H1 (cell line): ENCODE data around the gene CELF4. TPM values are rescaled to one million over a fixed set of nuclear protein-coding genes. Genes with fewer than 3 reads are reported as not detected.

Experiments used
- CTCF ChIA-PET: fragments of 300-600 bp; sonication (Branson Sonifier 250); formaldehyde crosslinking; loops from one replicate; lab custom pipeline; 2021; ENCODE audit not compliant: partially characterized antibody; lab: Charles Lee
- POLR2A ChIA-PET: fragments of 300-600 bp; sonication (Branson Sonifier 250); formaldehyde crosslinking; loops from one replicate; lab custom pipeline; 2021; ENCODE audit warnings: inconsistent platforms; ENCODE audit not compliant: partially characterized antibody; lab: Charles Lee
- DNase-seq, 2 experiments: peaks; one replicate each; pipeline versions ENCODE4 v3.0.0 to v3.0.0-alpha.2; 2010 to 2022; ENCODE audit warnings: low spot score in 2 of 2, low read depth in 1 of 2, mixed read lengths in 1 of 2
- FAIRE-seq: peaks from 2 replicates; lab custom pipeline; 2011; peaks lifted over from hg19 to GRCh38; lab: Jason Lieb, UNC
- H2AFZ ChIP-seq: 2 replicates; pipeline ENCODE4 v1.8.1; 2012; ENCODE audit warnings: low read length, inconsistent platforms
- H2AK5ac ChIP-seq: 2 replicates; pipeline ENCODE4 v1.6.1; 2013; ENCODE audit warnings: low read depth, low read length
- H2BK120ac ChIP-seq: replicated peaks from 2 replicates; pipeline ENCODE3; 2013; ENCODE audit warnings: low read depth, low read length, inconsistent platforms
- H2BK12ac ChIP-seq: 2 replicates; pipeline ENCODE4 v1.6.1; 2013; ENCODE audit warnings: low read depth, low read length
- H2BK15ac ChIP-seq: 2 replicates; pipeline ENCODE4 v1.6.1; 2013; ENCODE audit warnings: low read length
- H2BK20ac ChIP-seq: 2 replicates; pipeline ENCODE4 v1.6.1; 2013; ENCODE audit warnings: low read length
- H2BK5ac ChIP-seq: 2 replicates; pipeline ENCODE4 v1.6.1; 2013; ENCODE audit warnings: low read depth, low read length
- H3K14ac ChIP-seq: 2 replicates; pipeline ENCODE4 v1.6.1; 2013; ENCODE audit warnings: inconsistent platforms; ENCODE audit not compliant: insufficient read length
- H3K18ac ChIP-seq: 2 replicates; pipeline ENCODE4 v1.6.1; 2013; ENCODE audit warnings: low read length; ENCODE audit errors: extremely low read depth
- H3K23ac ChIP-seq: 2 replicates; pipeline ENCODE4 v1.6.1; 2013; ENCODE audit warnings: inconsistent platforms; ENCODE audit not compliant: insufficient read length
- H3K23me2 ChIP-seq: 2 replicates; pipeline ENCODE4 v1.6.1; 2013; ENCODE audit warnings: low read depth, low read length
- H3K27ac ChIP-seq: 2 replicates; pipeline ENCODE4 v1.6.1; 2011; ENCODE audit warnings: low read depth, low read length, inconsistent platforms
- H3K27me3 ChIP-seq, 4 experiments: replicated peaks in 1 of 4; 1 replicate in 1 of 4; 2 replicates in 3 of 4; pipeline versions ENCODE4 v1.6.1 to v1.8.1; 2011 to 2013; ENCODE audit warnings: low read length in 3 of 4, mild to moderate bottlenecking in 3 of 4, inconsistent platforms in 2 of 4, mixed read lengths in 2 of 4, moderate library complexity in 1 of 4; ENCODE audit not compliant: control insufficient read depth in 3 of 4, insufficient read depth in 3 of 4; ENCODE audit errors: extremely low read depth in 1 of 4
- H3K36me3 ChIP-seq, 4 experiments: 2 replicates each; pipeline versions ENCODE4 v1.6.1 to v1.8.1; 2011 to 2013; ENCODE audit warnings: mild to moderate bottlenecking in 4 of 4, low read length in 3 of 4, moderate library complexity in 2 of 4, control low read depth in 1 of 4, inconsistent platforms in 1 of 4; ENCODE audit not compliant: insufficient read depth in 4 of 4, control insufficient read depth in 2 of 4
- H3K4ac ChIP-seq: replicated peaks from 2 replicates; pipeline ENCODE3; 2013; ENCODE audit warnings: low read length, low read depth, mixed read lengths, inconsistent platforms; ENCODE audit not compliant: insufficient read length
- H3K4me1 ChIP-seq, 4 experiments: replicated peaks in 1 of 4; 1 replicate in 1 of 4; 2 replicates in 3 of 4; pipeline versions ENCODE4 v1.6.1 to v1.8.1; 2011 to 2013; ENCODE audit warnings: low read length in 3 of 4, inconsistent platforms in 2 of 4, mixed read lengths in 1 of 4; ENCODE audit not compliant: insufficient read depth in 4 of 4, control insufficient read depth in 3 of 4
- H3K4me2 ChIP-seq, 2 experiments: 2 replicates each; pipeline versions ENCODE4 v1.6.1 to v1.8.1; 2011 to 2013; ENCODE audit warnings: low read depth in 2 of 2, low read length in 2 of 2, control low read depth in 1 of 2, inconsistent platforms in 1 of 2, mild to moderate bottlenecking in 1 of 2; ENCODE audit not compliant: insufficient read depth in 1 of 2
- H3K4me3 ChIP-seq, 4 experiments: fragments of 200-600, 300-600 bp in 1 of 4; sonication (generic), shearing (Covaris generic), sonication (Bioruptor Twin) in 1 of 4; 2 replicates each; pipeline versions ENCODE4 v1.5.1 to v1.8.1; 2011 to 2016; ENCODE audit warnings: low read length in 4 of 4, low read depth in 3 of 4, control low read depth in 2 of 4, inconsistent platforms in 2 of 4, mild to moderate bottlenecking in 2 of 4, mixed read lengths in 1 of 4, moderate library complexity in 1 of 4; ENCODE audit not compliant: insufficient read depth in 2 of 4; ENCODE audit errors: extremely low read depth in 1 of 4
- H3K56ac ChIP-seq: replicated peaks from 2 replicates; pipeline ENCODE3; 2013; ENCODE audit warnings: low read depth, mild to moderate bottlenecking, mixed read lengths, low read length, inconsistent platforms; ENCODE audit not compliant: insufficient read length
- H3K79me1 ChIP-seq: 2 replicates; pipeline ENCODE4 v1.6.1; 2013; ENCODE audit warnings: low read depth, low read length, control low read depth
- H3K79me2 ChIP-seq, 2 experiments: 2 replicates each; pipeline versions ENCODE4 v1.6.1 to v1.8.1; 2012 to 2013; ENCODE audit warnings: low read length in 2 of 2, mild to moderate bottlenecking in 2 of 2, inconsistent platforms in 1 of 2; ENCODE audit not compliant: insufficient read depth in 2 of 2, control insufficient read depth in 1 of 2
- H3K9ac ChIP-seq, 4 experiments: replicated peaks in 1 of 4; 1 replicate in 1 of 4; 2 replicates in 3 of 4; pipeline versions ENCODE4 v1.6.1 to v1.8.1; 2011 to 2013; ENCODE audit warnings: low read depth in 3 of 4, low read length in 3 of 4, control low read depth in 2 of 4, mild to moderate bottlenecking in 2 of 4, moderate library complexity in 2 of 4, inconsistent platforms in 1 of 4; ENCODE audit errors: extremely low read depth in 1 of 4
- H3K9me3 ChIP-seq, 2 experiments: 2 replicates each; pipeline versions ENCODE4 v1.6.1 to v1.8.1; 2012 to 2013; ENCODE audit warnings: mild to moderate bottlenecking in 2 of 2, moderate library complexity in 2 of 2, control low read depth in 1 of 2, inconsistent platforms in 1 of 2, low read depth in 1 of 2, low read length in 1 of 2, mixed read lengths in 1 of 2; ENCODE audit not compliant: insufficient read depth in 2 of 2
- H4K20me1 ChIP-seq, 2 experiments: replicated peaks in 1 of 2; 2 replicates each; pipeline versions ENCODE3 to v1.8.1; 2011 to 2013; ENCODE audit warnings: inconsistent platforms in 2 of 2, low read length in 2 of 2, mild to moderate bottlenecking in 1 of 2; ENCODE audit not compliant: insufficient read depth in 2 of 2, control insufficient read depth in 1 of 2
- H4K5ac ChIP-seq: 2 replicates; pipeline ENCODE4 v1.6.1; 2013; ENCODE audit warnings: low read length, low read depth, mixed read lengths, inconsistent platforms; ENCODE audit not compliant: insufficient read length
- H4K8ac ChIP-seq: 2 replicates; pipeline ENCODE4 v1.8.0; 2013; ENCODE audit warnings: mild to moderate bottlenecking, moderate library complexity, low read length, inconsistent platforms; ENCODE audit not compliant: insufficient read depth; ENCODE audit errors: extremely low read depth
- H4K91ac ChIP-seq: replicated peaks from 2 replicates; pipeline ENCODE3; 2013; ENCODE audit warnings: low read length, mixed read lengths, inconsistent platforms; ENCODE audit not compliant: insufficient read length
- ASH2L ChIP-seq: fragments of 200-600, 300-600 bp; sonication (generic); IDR thresholded peaks from one replicate; pipeline ENCODE4 v1.7.1; 2017; ENCODE audit warnings: low read length
- EP300 ChIP-seq, 2 experiments: IDR thresholded peaks; 1 replicate in 1 of 2; 2 replicates in 1 of 2; pipeline ENCODE4 v1.6.1; 2011 to 2012; ENCODE audit warnings: low read depth in 2 of 2, low read length in 2 of 2, mild to moderate bottlenecking in 2 of 2, borderline replicate concordance in 1 of 2, inconsistent platforms in 1 of 2, moderate library complexity in 1 of 2
- EZH2 ChIP-seq: fragments of 200-600 bp; sonication (generic); IDR thresholded peaks from 2 replicates; pipeline ENCODE4 v1.7.1; 2012; ENCODE audit warnings: low read depth, mild to moderate bottlenecking, moderate library complexity, low read length, inconsistent platforms; ENCODE audit not compliant: severe bottlenecking
- KDM4A ChIP-seq: IDR thresholded peaks from one replicate; pipeline ENCODE4 v1.7.1; 2012; ENCODE audit warnings: low read depth, mild to moderate bottlenecking, moderate library complexity, low read length, inconsistent platforms; ENCODE audit not compliant: severe bottlenecking
- NANOG ChIP-seq: IDR thresholded peaks from 2 replicates; pipeline ENCODE4 v1.6.1; 2011; ENCODE audit warnings: low read length, low read depth, mild to moderate bottlenecking, inconsistent platforms; ENCODE audit not compliant: insufficient read depth, poor library complexity, severe bottlenecking
- RNF2 ChIP-seq: fragments of 200-900, 300-1000 bp; sonication (generic); IDR thresholded peaks from 2 replicates; pipeline ENCODE4 v1.7.1; 2016; ENCODE audit warnings: borderline replicate concordance, low read depth, mild to moderate bottlenecking, antibody characterized with exemption, low read length; ENCODE audit not compliant: poor library complexity, severe bottlenecking; ENCODE audit errors: missing control alignments
- RXRA ChIP-seq: IDR thresholded peaks from 2 replicates; pipeline ENCODE4 v1.6.1; 2011; ENCODE audit warnings: low read depth, mild to moderate bottlenecking, low read length, moderate library complexity; ENCODE audit not compliant: insufficient read depth
- SUZ12 ChIP-seq: fragments of 200-600 bp; sonication (generic); IDR thresholded peaks from 2 replicates; pipeline ENCODE4 v1.6.1; 2012; ENCODE audit warnings: mild to moderate bottlenecking, inconsistent platforms, low read length, moderate library complexity, mixed read lengths
- TCF12 ChIP-seq: IDR thresholded peaks from 2 replicates; pipeline ENCODE4 v1.6.1; 2011; ENCODE audit warnings: low read depth, mild to moderate bottlenecking, low read length
- WGBS, 2 experiments: shearing (Covaris generic) in 1 of 2; methylation state at CpG; one replicate each; pipeline versions ENCODE4 v1.1.6 to v1.1.7; 2013 to 2015; ENCODE audit warnings: low lambda C conversion rate in 2 of 2, mixed read lengths in 2 of 2, inconsistent platforms in 1 of 2, low coverage in 1 of 2, missing lambda C conversion rate in 1 of 2; ENCODE audit not compliant: insufficient replicate concordance in 2 of 2, insufficient coverage in 1 of 2, insufficient read length in 1 of 2; ENCODE audit errors: extremely low coverage in 1 of 2, missing lambda C conversion rate in 1 of 2; 5-methylcytosine and 5-hydroxymethylcytosine counted together
- polyA plus RNA-seq, 7 experiments: library from polyadenylated mRNA; depleted of rRNA in 3 of 7; stranded (reverse) in 5 of 7; unstranded in 2 of 7; fragments of >200 nt in 5 of 7; fragments of 200-250 nt in 2 of 7; gene quantifications; 1 replicate in 5 of 7; 2 replicates in 1 of 7; 4 replicates in 1 of 7; pipeline versions ENCODE4 v1.2.1 to v1.2.3, GENCODE V29; 2011 to 2013; ENCODE audit warnings: missing spikeins in 2 of 7, mixed read lengths in 2 of 7
- total RNA-seq: library from RNA; stranded (reverse); fragmentation: NEBNext Ultra II Directional; extraction: Animal tissue kit (Norgen Biotek cat#: 25700); gene quantifications from 2 replicates; pipeline ENCODE4 v1.2.1, GENCODE V29; 2021

CELF4 gene
- total and polyA plus RNA-seq, 2 of the 8 experiments (the other 6 are each of a cell fraction or from before 2014, with no cell fraction given): 1.6 to 3.4 TPM

GRCh38 chr18:37567061-37567993 lies 1.7 kb upstream of the CELF4 start:
- no peaks in the 10 kb centered on the region for H3K79me2 ChIP-seq
- H3K4me1 ChIP-seq: peaks cover 0 to 14% (median 6%) of the 10 kb centered on the region in 4 experiments; a peak in 4 of 7 replicates
- H3K23ac ChIP-seq: no peak overlapping the region
- H3K9ac ChIP-seq: no peak overlapping the region
- no peak overlapping the region for H3K27ac ChIP-seq
- CTCF ChIA-PET: interaction anchor here (0.6 to 2.0 kb wide), 5 partner anchors 10 to 194 kb away, joined by 3 to 7 read pairs (median 3); no protein-coding TSS in a partner anchor
- H3K14ac ChIP-seq: no peak overlapping the region
- no peaks in the 10 kb centered on the region for H3K9me3 ChIP-seq
- H2BK20ac ChIP-seq: no peak overlapping the region
- peaks cover 0 to 4% (median 0%) of the 10 kb centered on the region in 4 experiments; a peak in 1 of 8 replicates for H3K36me3 ChIP-seq
- POLR2A ChIA-PET: interaction anchor here (0.7 to 2.3 kb wide), 11 partner anchors 10 to 81 kb away, joined by 3 to 21 read pairs (median 4); no protein-coding TSS in a partner anchor
- H3K56ac ChIP-seq: no peak overlapping the region
- no peak overlapping the region for H2AFZ ChIP-seq
- no peak overlapping the region for H2BK120ac ChIP-seq
- FAIRE-seq (no peak), DNase-seq (no peak)
- H4K20me1 ChIP-seq: peaks cover 4 to 5% of the 10 kb centered on the region in 2 experiments
- H4K8ac ChIP-seq: no peak overlapping the region
- no peak overlapping the region; the same call in 1 of the 2 replicates for H3K18ac ChIP-seq
- H4K5ac ChIP-seq: no peak overlapping the region
- 5% methylated on average over 61 of the region's 72 CpGs; no CpG with 5 or more reads in 1 of the 2 experiments for WGBS, 2 experiments
- peaks cover 15% of the 10 kb centered on the region for H3K23me2 ChIP-seq
- peak overlapping the region; percentile 84; the same call in 1 of the 2 replicates for H2BK12ac ChIP-seq
- peak overlapping the region; percentile 63 to 87 (median 74) for H3K4me3 ChIP-seq
- H2AK5ac ChIP-seq: no peak overlapping the region
- H4K91ac ChIP-seq: no peak overlapping the region
- no peak overlapping the region for H3K4ac ChIP-seq
- peak overlapping the region; percentile 99 to 100 for H3K4me2 ChIP-seq
- H2BK5ac ChIP-seq: no peak overlapping the region
- peaks cover 37 to 73% (median 68%) of the 10 kb centered on the region in 4 experiments for H3K27me3 ChIP-seq
- no peaks in the 10 kb centered on the region for H3K79me1 ChIP-seq
- H2BK15ac ChIP-seq: 0 out of 2 replicates have a peak overlapping the region, but pooled peaks have one; percentile 36
- no peak for TF ChIP-seq TCF12
- peak; percentile 92 for TF ChIP-seq SUZ12
- TF ChIP-seq EP300 (IDR thresholded peaks at IDR 0.05; ENCODE audit: borderline replicate concordance in 1 of 2, low read depth in 2 of 2, low read length in 2 of 2): no peak
- peak; percentile 80 for TF ChIP-seq RNF2
- peak; percentile 62 for TF ChIP-seq ASH2L
- TF ChIP-seq RXRA: no peak
- peak; percentile 96 for TF ChIP-seq EZH2
- peak; percentile 36 for TF ChIP-seq KDM4A
- TF ChIP-seq NANOG: no peak
